HG03135 (cell line): ENCODE measurements around the gene NIBAN1.
A peak's percentile ranks its signal among the peaks of the same experiment; 100 is the strongest.
"Not testable (repeated sequence)": the region's sequence is repeated elsewhere in the genome, so short reads cannot be mapped to it uniquely, and the experiment has no call there.

Experiments
- ATAC-seq: cut with Tn5 transposase; IDR thresholded peaks from one replicate; pipeline ENCODE4 v1.9.1; 2021; ENCODE audit warnings: mild to moderate bottlenecking, moderate library complexity; ENCODE audit not compliant: unreplicated experiment

The NIBAN1 gene, protein sequence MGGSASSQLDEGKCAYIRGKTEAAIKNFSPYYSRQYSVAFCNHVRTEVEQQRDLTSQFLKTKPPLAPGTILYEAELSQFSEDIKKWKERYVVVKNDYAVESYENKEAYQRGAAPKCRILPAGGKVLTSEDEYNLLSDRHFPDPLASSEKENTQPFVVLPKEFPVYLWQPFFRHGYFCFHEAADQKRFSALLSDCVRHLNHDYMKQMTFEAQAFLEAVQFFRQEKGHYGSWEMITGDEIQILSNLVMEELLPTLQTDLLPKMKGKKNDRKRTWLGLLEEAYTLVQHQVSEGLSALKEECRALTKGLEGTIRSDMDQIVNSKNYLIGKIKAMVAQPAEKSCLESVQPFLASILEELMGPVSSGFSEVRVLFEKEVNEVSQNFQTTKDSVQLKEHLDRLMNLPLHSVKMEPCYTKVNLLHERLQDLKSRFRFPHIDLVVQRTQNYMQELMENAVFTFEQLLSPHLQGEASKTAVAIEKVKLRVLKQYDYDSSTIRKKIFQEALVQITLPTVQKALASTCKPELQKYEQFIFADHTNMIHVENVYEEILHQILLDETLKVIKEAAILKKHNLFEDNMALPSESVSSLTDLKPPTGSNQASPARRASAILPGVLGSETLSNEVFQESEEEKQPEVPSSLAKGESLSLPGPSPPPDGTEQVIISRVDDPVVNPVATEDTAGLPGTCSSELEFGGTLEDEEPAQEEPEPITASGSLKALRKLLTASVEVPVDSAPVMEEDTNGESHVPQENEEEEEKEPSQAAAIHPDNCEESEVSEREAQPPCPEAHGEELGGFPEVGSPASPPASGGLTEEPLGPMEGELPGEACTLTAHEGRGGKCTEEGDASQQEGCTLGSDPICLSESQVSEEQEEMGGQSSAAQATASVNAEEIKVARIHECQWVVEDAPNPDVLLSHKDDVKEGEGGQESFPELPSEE

DNA sequence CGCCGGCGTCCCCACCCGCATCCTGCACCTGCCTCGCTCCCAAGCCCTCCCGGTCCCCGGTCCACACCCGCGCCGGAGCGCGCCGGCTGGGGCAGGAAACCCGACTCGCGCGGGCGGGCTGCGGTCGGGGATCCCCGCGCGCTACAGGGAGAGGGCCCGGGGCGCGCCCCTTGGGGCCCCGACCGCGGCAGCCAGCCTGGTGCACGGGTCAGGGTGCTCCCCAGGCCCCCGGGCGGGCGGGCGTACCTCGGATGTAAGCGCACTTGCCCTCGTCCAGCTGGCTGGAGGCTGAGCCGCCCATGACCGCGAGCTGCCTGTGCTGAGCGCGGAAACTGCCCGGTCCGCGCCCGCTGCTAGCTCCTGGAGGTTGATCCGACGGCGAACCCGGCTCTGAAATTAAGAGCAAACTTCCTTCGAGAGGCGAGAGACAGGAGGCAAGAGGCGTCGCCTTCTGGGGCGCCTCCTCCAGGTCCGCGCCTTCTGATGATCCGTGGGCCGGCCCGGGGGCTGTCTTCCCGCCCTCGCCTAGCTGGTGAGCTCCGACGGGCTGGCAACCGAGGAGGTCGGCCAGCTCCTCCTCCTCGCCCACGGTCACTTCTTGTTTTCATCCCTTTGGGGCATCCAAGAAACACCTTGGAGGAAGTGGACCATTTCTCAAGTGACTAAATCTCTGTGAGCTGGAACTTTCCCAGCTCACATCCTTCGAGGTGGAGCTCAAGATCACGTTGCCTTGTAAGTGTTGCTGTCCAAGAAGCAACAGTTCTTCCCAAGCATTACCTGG is at the start of gene NIBAN1:
Gene NIBAN1 (minus strand): TSS at position 453 of the 781 bp plus-strand sequence. CDS start 152 bp downstream, at position 301.
- peak; percentile 64 for ATAC-seq

DNA sequence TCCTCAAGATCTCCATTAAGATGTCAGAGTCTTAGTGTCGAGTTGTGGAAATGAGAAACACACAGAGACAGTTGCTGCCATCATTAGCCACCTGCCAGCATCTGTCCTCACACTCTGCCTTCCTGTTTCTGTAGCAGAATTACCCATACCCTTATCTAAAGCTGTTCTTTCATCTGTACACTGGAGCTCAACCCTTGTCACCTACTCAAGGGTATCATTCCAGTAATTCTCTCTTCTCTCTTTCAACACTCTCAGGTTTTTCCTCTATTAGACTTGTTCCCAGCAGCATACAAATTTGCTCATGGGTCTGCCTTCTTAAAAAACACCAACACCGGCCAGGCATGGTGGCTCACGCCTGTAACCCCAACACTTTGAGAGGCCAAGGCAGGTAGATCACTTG is 43.7 kb upstream of the NIBAN1 start:
- no peak for ATAC-seq

DNA sequence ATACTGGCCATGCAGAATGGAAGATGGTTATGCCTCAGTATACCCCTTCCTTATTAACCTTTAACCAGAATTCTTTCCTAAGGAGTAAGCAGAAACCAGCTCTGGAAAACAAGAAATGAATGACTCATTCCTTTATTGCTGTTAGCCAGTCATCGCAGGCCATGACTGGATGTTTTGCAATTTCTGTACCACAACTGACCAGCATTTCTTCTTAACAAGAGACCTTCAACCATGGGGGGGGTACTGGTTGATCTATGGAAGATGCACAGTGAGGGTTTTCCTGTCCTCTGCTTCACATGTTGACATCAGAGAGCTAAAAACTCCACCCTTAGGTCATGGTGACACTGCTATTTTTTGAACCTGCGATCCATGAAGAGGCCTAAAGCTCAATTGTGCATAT is 43.0 kb upstream of the NIBAN1 start:
- no peak for ATAC-seq

DNA sequence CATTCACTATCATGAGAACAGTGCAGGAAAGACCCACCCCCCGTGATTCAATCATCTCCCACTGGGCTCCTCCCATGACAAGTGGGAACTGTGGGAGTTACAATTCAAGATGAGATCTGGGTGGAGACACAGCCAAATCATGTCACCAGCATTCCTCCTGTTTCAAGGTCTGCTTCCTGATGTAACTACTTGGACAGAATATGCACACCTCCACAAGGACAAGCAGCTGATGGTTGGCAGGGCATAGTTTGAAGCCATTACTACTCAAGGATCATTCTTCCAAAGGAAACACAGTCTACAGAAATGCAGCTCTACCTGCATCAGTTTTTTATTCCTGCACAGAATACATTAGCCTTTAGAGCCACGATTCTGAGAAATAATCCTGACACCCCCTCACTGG is 42.6 kb upstream of the NIBAN1 start:
- ATAC-seq = no peak

DNA sequence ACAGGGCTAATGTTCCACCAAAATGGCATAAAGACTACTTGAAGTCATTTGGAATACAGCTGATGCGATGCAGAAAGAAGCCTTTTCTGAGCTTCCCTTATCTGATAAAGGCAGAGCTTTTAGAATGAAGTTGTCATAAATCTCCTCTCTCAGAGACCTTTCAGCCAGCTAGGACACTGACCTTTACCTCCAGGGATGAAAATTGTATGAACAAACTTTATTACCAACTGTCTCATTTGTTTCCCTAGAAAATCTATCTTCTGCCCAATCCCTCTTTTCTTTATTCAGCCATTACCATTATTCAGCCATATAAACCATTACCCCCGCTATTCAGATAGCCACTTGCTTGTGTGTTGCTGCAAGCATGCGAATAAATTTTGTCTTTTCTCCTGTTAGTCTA is 41.3 kb upstream of the NIBAN1 start:
- no peak for ATAC-seq

DNA sequence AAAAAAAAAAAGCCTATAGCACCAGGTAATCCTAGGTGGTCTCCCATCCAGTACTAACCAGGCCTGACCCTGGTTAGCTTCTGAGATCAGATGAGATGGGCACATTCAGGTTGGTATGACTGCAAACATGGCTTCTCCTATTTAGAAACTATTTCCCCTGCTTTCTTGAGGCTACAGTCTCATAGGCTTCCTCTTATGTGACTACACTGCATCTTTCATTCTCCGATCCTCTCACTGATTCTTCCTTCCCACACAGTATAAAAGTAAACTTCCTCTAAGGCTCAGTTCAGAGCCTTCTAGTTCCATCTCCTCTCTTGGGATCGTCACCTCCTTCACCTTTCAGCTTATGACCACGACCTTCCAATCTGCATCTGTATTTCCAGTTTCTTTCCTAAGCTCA is 40.6 kb upstream of the NIBAN1 start:
- no peak for ATAC-seq

DNA sequence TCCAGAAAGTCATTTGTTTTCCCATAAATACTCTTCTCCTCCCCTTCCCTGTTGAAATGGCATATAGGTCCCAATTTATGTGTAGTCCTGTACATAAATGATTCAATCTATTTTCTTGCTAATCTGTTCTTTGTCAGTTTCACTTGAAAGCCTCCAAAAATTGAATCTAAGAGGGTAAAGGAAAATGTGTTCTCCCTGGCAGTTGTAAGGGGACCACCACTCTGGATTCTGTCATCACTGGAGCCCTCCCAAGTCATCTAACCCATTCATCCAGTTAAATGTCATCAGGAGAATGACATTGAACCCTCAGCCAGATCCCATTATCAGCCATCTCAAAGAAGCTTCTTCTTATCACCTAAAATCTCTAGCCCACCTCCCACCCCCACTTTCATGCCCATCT is 36.1 kb upstream of the NIBAN1 start:
- no peak for ATAC-seq

DNA sequence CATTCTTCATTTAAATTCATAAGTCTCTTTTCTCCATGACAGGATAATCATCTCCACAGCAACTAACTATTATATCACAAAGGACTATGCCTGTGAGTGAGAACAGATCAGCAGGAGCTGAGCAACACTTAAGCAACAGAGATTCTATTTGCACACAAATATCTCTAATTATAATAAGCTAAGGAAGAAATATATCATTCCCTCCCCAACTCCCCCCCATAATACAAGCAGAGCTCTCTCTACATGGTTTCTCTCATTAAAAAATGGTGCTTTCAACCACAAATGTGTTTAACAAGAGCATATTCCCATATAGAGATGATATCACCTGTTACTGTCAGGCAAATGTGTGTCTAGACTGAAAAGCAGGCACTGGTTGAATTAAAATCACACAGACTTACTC is 34.5 kb upstream of the NIBAN1 start:
- no peak for ATAC-seq

DNA sequence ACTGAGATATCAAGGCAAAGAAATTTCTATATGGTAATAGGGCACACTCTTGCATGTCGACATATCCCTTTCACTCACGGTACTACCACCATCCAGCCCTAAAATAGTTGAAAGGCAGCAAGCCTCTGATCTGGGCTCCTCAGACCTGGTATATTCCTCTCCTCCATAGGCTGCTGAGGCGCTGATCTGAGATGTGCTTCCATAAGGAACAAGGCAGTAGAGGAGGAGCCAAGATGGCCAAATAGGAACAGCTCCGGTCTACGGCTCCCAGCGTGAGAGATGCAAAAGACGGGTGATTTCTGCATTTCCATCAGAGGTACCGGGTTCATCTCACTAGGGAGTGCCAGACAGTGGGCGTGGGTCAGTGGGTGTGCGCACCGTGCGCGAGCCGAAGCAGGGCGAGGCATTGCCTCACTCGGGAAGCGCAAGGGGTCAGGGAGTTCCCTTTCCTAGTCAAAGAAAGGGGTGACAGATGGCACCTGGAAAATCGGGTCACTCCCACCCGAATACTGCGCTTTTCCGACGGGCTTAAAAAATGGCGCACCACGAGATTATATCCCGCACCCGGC is 27.1 kb upstream of the NIBAN1 start:
- ATAC-seq = not testable (repeated sequence)

DNA sequence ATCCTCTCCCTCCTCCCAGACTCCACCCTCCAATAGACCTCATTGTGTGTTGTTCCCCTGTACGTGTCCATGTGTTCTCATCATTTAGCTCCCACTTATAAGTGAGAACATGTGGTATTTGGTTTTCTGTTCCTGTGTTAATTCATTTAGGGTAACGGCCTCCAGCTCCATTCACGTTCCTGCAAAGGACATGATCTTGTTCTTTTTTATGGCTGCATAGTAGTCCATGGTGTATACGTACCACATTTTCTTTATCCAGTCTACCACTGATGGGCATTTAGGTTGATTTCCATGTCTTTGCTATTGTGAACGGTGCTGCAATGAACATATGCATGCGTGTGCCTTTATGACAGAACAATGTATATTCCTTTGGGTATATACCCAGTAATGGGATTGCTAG is 25.7 kb upstream of the NIBAN1 start:
- not testable (repeated sequence) for ATAC-seq

DNA sequence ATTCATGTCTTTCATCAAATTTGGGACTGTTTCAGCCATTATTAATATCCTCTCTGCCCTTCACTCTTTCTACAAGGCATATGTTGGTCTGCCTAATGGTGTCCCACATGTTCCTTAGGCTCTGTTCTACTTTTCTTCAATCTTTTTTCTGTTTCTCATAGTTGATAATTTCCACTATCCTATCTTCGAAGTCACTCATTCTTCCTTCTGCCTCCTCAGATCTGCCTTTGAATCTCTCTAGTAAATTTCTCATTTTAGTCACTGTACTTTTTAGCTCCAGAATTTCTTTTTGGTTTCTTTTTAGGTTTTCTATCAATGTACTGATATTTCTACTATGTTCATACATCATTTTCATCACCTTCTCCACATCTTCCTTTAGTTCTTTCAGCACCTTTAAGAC is 20.0 kb upstream of the NIBAN1 start:
- ATAC-seq = no peak

DNA sequence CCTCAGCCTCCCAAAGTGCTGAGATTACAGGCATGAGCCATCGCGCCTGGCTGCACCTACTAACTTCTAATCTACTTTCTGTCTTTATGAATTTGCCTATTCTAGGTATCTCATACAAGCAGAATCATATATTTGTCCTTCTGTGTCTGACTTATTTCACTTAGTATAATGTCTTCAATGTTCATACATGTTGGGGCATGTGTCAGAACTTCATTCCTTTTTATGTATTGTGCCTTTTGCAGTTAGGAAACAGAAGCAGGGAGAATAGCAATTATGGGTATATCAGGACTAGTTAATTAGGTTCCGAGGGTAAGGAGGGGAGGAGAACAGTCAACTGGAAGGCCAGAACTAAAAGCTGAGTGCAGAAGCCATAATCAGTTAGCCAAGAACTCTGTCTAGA is 18.0 kb upstream of the NIBAN1 start:
- ATAC-seq = no peak

DNA sequence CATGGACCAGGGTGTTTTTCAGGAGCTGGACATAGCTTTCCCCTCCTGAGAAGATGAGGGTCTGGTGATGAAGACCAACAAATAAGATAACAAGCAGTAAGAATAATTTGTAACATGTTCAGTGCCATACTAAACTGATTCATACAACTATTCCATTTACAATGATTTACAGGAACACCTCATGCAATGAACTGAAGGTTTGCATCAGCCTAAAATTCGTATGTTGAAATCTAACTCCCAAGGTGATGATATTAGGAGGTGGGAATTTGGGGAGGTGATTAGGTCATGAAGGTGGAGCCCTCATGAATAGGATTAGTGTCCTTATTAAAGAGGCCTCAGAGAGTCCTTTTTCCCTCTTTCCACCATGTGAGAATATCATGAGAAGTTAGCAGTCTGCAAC is 15.9 kb upstream of the NIBAN1 start:
- ATAC-seq = no peak

DNA sequence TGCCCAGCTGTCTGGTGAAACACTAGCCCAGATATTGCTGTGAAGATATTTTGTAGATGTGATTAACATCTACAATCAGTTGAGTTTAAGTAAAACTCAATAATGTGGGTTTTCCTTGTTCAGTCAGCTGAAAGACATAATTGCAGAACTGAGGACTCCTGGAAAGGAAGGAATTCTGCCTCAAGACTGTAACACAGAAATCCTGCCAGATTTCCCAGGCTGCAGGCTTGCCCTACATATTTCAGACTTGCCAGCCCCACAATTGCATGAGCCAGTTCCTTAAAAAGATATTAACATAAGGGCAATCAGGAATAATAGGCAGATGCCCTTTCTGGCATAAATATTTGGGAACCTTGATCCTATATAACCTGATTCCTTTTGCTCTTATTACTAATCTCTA is 14.2 kb upstream of the NIBAN1 start:
- ATAC-seq = no peak

DNA sequence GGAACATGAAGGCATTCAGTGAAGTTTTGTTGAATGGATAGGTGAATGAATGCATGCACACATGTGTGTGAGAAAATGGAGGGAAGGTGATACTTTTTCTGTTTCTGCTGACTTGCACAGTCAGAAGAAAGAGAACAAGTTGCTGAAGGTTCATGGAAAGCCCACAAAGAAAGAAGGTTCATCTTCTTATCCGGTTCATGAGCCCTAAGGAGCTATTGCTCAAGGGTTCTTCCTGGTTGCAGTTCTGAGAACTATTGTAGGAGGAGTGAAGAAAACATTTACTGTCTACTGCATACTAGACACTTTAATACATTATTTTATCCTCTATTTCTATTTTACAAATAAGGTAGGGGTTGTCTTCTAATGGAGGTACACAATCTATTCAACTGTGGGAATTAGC is 13.4 kb upstream of the NIBAN1 start:
- no peak for ATAC-seq

DNA sequence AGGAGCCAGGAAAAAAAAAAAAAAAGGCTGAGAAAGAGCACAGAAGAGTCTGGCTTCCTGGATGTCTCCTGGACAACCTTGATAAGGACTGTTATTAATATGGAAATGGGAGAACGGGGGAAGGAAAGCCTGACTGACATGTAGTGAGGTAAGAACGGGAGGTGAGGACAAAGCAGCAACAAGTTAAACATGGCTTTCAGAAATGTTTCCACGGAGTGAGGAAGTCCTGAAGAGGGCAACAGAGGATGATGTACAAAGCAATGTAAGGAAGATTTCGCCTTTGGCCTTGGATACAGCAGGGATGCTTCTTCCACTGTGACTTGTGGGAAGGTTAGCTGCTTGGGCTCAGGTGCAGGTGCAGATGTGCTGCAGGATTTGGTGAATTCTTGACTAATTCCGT is 11.9 kb upstream of the NIBAN1 start:
- no peak for ATAC-seq

DNA sequence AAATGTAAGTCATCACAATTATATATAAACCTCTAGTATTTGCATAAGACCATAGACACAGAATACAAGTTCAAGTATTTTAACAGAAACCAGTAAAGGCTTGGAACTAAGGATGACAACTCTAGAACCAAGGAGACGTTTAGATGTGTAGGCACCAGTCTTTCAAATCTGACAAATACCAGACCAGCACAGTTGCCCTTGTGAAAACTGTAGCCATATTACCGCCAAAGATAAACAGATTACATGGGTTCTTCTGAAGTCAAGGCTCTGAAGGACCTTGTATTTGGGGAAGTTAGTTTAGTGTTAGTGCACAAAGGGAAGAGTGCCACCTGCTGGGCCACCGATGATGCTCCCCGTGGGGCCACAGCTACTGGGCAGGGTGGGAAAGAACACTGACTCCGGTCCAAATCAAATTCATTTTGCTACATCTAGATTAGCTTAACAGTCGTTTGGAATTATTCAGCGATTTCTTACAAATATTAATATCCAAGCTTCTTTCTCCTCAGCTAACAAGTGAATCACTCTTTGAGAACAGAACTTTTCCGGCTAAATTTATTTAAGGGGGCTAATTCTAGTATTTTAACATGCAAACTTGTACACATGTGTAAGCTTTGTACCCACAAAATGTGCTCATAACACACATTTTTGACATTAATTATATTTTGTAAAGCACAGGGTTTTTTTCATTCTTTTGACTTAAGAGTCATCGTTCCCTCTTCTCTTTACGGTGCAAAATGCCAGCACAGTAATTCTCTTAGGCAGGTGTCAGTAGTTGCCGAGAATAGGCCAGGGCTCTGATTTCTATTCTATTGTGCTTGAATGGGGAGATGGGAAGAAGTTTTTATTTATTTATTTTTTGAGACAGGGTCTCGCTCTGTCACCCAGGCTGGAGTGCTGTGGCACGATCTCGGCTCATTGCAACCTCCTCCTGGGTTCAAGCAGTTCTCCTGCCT is 8.0 kb upstream of the NIBAN1 start:
- peak; percentile 96 for ATAC-seq

DNA sequence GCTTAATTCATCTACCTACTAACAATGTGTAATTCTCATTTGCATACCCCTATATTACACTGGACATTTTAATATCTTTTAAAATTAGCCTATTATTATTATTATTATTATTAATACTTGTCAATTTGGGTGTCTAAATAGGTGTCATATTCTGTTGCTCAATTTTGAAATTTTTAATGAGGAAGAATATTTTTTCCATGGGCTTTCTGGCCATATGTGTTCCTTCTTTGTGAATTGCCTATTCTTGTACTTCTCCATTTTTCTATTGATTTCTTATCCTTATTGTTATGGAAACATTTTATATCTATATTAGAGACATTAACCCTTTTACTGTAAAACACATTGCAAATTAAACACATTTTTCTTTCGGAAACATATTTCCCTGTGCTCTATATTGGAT is 6.4 kb upstream of the NIBAN1 start:
- ATAC-seq = no peak

DNA sequence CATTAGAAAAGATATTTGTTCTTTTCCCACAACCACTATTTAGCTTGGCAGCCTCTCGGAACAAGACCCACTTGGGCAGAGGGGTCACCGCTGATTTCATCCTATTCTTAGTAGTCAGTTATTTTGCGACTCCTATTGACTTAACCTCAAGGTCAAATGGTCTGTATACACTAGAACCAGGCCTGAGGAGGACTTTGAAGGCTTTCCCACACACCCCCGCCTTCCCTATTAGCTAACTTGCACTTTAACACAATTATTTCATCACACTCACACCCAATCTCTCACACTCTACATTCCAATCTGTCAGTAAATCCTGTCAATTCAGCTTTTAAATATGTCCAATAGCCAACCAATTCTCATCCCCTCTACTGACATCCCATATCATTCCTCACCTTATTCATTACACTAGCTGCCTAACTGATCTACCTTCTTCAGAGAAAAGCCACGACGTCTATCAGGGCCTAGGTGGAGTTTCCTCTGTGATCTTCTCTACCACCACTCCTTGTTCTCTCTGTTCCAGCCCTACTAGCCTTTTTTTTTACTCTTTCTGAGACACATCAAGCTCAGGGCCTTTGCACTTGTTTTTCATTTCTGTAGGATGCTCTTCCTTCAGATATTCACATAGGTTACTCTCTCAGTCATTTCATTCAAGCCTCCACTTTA is 1.0 kb upstream of the NIBAN1 start:
- ATAC-seq = no peak

DNA sequence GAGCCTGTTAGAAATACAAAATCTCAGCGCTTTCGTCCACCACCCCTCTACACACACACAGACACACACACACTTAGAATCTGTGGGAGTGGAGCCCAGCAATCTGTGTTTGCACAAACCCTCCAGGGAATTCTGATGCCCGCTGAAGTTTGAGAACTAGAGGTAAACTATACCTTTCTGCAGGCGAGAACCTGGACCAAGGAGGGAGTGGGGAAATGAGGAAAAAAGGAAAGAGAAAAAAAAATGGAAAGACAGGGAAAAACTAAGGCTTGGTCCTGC is 468 bp upstream of the NIBAN1 start:
- no peak for ATAC-seq
